BJ (cell line): ENCODE results near the gene LRRC46. TPM values are rescaled to one million over a fixed set of nuclear protein-coding genes. Genes with fewer than 3 reads are reported as not detected.

Source experiments
- CTCF ChIA-PET: fragments of 350-600 bp; formaldehyde crosslinking; extraction: SDS; loops from one replicate; lab custom pipeline; 2021; ENCODE audit warnings: antibody characterized with exemption, inconsistent platforms; lab: Yijun Ruan, JAX
- POLR2A ChIA-PET: fragments of 300-600 bp; sonication (Branson Sonifier 250); formaldehyde crosslinking; extraction: SDS; loops from one replicate; lab custom pipeline; 2021; ENCODE audit warnings: antibody characterized with exemption; lab: Charles Lee
- DNase-seq: peaks from one replicate; pipeline ENCODE4 v3.0.0-alpha.2; 2011; ENCODE audit warnings: low read depth
- H3K27me3 ChIP-seq: 2 replicates; pipeline ENCODE4 v1.6.0; 2011; ENCODE audit warnings: low read length; ENCODE audit not compliant: control insufficient read depth, insufficient read depth
- H3K36me3 ChIP-seq: 2 replicates; pipeline ENCODE4 v1.5.1; 2011; ENCODE audit warnings: low read length; ENCODE audit not compliant: control insufficient read depth, insufficient read depth
- H3K4me3 ChIP-seq: 2 replicates; pipeline ENCODE4 v1.5.1; 2011; ENCODE audit warnings: low read depth, mild to moderate bottlenecking, control low read depth, low read length
- polyA plus RNA-seq: library from polyadenylated mRNA; depleted of rRNA; stranded (reverse); fragments of >200 nt; gene quantifications from 2 replicates; pipeline ENCODE4 v1.2.3, GENCODE V29; 2011
- TF ChIP-seq, protein P1 (sequence below): IDR thresholded peaks from 2 replicates; pipeline ENCODE4 v1.5.1; 2011; ENCODE audit warnings: low read depth, mild to moderate bottlenecking, control low read depth, inconsistent platforms, low read length, moderate library complexity; ENCODE audit not compliant: insufficient read depth

LRRC46 gene
- polyA plus RNA-seq, 1 experiment: 0.58 TPM

DNA sequence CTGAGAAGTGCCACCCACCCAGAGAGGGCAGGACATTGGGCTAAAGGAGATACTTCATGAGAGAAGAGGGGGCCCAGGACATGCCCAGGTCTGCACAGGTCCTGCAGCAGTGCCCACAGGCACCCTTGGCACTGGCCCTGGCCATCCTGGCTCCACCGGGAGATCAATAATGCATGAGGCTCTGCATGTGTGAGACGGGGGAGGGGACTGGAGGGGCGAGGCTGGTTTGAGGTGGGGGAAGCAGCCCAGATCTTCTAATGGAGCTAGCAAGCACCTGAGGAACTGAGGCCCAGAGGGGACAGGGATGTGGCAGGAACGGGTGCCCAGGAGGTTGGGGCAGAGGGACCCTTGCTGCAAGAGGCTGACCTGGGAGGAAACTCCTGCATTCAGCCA lies 10.4 kb upstream of the LRRC46 start:
- CTCF ChIA-PET: interaction anchor here (0.8 to 1.2 kb wide), 3 partner anchors 10 to 18 kb away, joined by 3 to 6 read pairs (median 4); partner anchors contain the start of genes LRRC46 and MRPL10
- POLR2A ChIA-PET: no interaction called here
- no peak for DNase-seq
- Histone ChIP-seq H3K27me3 (no peaks in the 10 kb centered on the region), H3K4me3 (peak overlapping the region; percentile 64), H3K36me3 (peaks cover 22% of the 10 kb centered on the region)
- TF ChIP-seq, protein P1, sequence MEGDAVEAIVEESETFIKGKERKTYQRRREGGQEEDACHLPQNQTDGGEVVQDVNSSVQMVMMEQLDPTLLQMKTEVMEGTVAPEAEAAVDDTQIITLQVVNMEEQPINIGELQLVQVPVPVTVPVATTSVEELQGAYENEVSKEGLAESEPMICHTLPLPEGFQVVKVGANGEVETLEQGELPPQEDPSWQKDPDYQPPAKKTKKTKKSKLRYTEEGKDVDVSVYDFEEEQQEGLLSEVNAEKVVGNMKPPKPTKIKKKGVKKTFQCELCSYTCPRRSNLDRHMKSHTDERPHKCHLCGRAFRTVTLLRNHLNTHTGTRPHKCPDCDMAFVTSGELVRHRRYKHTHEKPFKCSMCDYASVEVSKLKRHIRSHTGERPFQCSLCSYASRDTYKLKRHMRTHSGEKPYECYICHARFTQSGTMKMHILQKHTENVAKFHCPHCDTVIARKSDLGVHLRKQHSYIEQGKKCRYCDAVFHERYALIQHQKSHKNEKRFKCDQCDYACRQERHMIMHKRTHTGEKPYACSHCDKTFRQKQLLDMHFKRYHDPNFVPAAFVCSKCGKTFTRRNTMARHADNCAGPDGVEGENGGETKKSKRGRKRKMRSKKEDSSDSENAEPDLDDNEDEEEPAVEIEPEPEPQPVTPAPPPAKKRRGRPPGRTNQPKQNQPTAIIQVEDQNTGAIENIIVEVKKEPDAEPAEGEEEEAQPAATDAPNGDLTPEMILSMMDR: no peak

GRCh38 chr17:47821424-47822391 lies 9.8 kb upstream of the LRRC46 start, which contains the start of gene OSBPL7:
TSS of gene OSBPL7 (minus strand) at chr17:47821794. CDS start at chr17:47820278, 1,516 bp downstream.
- H3K4me3 ChIP-seq: peak within 1 kb of the TSS; percentile 64
- CTCF ChIA-PET: interaction anchor here (0.8 to 1.3 kb wide), 4 partner anchors 10 to 21 kb away, joined by 3 to 6 read pairs (median 5); partner anchors contain the start of genes LRRC46 and MRPL10
- POLR2A ChIA-PET: interaction anchor here (0.8 kb wide), 1 partner anchor 10 kb away, joined by 3 read pairs; the partner anchor contains the start of genes LRRC46 and MRPL10
- TF ChIP-seq, protein P1: peak; percentile 24; the same call in 1 of the 2 replicates
- H3K27me3 ChIP-seq: no peaks in the 10 kb centered on the region
- peak; percentile 38 for DNase-seq
- peaks cover 24% of the 10 kb centered on the region for H3K36me3 ChIP-seq

DNA sequence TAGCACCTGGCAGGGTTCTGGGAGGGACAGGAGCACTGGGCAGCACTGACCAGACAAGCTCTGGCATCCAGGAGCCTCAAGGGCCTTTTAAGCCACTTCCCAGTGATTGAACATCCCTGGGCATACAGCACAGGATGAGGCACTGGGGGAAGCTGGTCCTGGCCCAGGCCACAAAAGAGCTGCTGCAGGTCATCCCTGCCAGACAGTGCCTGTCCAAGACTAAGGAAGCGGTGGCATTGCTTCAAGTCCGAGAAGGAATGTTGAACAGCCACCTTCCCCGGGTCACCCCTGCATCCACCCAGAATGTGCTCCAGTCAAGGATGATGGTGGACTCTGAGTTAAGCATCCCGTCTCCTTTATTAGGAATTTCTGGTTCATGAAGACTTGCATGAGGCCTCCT lies 8.7 kb upstream of the LRRC46 start:
- peaks cover 22% of the 10 kb centered on the region for H3K36me3 ChIP-seq
- TF ChIP-seq, protein P1: no peak
- CTCF ChIA-PET: interaction anchor here (1.3 kb wide), 1 partner anchor 20 kb away, joined by 6 read pairs; no protein-coding TSS in a partner anchor
- H3K27me3 ChIP-seq: no peaks in the 10 kb centered on the region
- no peak overlapping the region for H3K4me3 ChIP-seq
- DNase-seq: no peak
- POLR2A ChIA-PET: interaction anchor here (0.9 kb wide), 1 partner anchor 9 kb away, joined by 3 read pairs; the partner anchor contains the start of genes LRRC46 and MRPL10

DNA sequence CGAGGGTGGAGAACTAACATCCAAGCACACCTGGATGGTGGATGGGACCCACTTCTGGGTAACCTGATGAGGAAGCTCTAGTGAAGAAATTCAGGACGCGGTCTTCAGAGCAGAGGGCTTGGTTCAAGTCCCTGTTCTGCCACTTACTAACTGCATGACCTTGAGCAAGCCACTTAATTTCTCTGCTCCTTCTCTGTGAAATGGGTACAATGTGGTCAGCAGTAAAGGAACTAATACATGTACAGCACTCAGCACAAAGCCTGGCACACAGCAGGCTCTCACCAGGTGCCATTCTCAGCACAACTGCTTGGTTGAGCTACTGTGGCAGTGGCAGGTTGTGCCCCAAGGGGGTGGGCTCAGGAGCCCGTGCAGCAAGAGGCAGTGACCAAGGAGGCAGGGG lies 8.0 kb upstream of the LRRC46 start:
- Histone ChIP-seq H3K27me3 (no peaks in the 10 kb centered on the region), H3K36me3 (peaks cover 20% of the 10 kb centered on the region), H3K4me3 (no peak overlapping the region)
- TF ChIP-seq, protein P1: no peak
- ChIA-PET CTCF (interaction anchor here (1.3 kb wide), 1 partner anchor 19 kb away, joined by 6 read pairs; no protein-coding TSS in a partner anchor), POLR2A (interaction anchor here (0.6 kb wide), 1 partner anchor 56 kb away, joined by 5 read pairs; no protein-coding TSS in a partner anchor)
- no peak for DNase-seq
